Stimulated activated CD8-positive, alpha-beta memory T cell treated with anti-CD3 and anti-CD28 coated beads, Interleukin-12 subunit alpha, Interleukin-12 subunit beta, amount 100 ng/mL, for 1 hour (primary cell): ENCODE measurements around the gene DSE.

ENCODE experiments used
- DNase-seq: peaks from one replicate; pipeline ENCODE4 v3.0.0-alpha.2; 2020; ENCODE audit warnings: low read depth

The DSE gene

DNA sequence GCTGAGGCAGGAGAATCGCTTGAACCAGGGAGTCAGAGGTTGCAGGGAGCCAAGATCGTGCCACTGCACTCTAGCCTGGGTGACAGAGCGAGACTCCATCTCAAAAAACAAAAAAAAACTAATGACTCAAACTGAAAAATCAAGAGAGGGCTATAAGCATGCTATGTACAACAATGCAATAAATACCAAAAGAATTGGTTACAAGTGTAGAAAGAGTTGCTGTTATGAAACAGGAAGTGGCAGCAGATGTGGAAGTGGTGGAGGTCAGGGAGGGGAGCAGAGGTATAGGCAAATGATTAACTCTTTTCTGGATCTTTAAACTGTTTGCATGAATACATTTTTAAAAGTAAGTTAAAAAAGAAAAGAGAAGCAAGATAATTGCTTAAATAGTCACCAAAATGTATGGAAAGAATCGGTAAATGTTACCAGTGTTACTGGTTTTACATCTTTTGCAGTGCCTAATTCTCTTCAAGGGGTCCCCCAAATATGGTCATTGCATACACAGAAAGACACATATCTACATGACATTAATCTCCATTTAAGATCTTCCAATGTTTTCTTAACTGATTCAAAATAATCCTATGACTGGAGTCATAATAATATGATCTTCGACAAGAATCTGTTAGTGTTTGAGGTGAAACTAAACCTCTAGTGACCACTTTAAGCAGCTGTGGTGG, 105.4 kb downstream of the DSE start:
- no peak for DNase-seq

DNA sequence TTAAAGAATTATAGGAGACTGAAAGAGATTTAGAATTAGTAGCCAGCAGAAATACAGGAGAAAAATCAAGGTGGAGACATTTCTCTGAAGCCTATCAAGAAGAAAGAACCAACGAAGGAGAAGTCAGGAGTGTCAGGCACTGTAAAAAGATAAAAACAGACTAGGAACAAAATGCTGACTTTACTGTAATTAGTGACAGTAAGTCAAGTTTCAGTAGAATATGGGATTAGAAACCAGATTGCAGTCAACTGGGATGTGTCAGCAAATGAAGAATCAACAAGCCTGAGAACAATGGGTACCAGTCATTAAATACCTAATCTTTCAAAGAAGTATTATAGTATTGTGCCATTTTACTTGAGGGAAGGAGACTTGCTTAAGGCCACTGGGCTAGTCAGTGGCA, 112.0 kb downstream of the DSE start:
- no peak for DNase-seq

DNA sequence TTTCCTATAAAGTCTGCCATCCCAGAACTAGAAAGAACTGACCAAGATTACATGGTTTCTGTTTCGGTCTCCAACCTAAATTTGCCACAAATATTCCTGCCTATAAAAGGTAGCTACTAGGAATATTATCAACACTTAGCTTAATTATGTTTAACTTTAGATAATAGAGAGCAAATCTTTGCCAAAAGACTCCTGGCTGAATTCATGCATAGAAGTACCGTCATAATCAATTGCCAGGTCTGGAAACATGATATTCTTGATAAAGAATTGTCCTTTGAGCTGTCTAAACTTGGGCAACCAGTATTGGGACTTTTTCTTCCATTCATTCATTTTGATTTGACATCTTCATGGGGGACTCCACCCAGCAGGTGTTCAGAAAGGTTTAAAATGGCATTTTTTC, 112.9 kb downstream of the DSE start:
- no peak for DNase-seq

DNA sequence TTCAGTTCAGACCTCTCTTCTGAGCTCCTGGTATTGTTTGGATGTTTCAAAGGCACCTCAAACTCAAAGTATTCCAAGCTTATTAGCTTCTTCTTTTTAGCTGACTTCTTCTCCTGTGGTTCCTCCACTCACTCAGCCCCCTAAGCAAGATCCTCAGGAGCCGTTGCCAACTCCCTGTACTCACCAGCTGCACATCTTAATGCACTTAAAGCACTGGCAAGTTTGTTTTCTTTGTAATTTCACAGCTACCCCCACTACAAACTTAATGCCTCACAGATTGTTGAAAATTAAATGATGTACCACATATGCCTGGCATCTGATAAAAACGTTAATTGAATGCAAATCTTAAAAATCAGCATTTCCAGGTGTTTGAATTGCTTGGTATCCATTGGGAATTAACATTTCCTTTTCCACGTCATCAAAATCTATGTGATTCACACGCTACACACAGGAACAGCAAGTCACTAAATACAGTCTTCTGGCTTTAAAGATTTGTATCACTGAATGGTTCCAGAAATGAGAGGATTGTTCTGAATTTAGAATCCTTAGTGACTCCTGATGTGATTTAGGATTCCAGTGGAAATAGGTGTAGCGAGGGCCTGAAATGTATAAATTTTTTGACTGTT, 114.9 kb downstream of the DSE start:
- no peak for DNase-seq

GRCh38 chr6:116491610-116492330, 121.0 kb downstream of the DSE start:
- DNase-seq: no peak

DNA sequence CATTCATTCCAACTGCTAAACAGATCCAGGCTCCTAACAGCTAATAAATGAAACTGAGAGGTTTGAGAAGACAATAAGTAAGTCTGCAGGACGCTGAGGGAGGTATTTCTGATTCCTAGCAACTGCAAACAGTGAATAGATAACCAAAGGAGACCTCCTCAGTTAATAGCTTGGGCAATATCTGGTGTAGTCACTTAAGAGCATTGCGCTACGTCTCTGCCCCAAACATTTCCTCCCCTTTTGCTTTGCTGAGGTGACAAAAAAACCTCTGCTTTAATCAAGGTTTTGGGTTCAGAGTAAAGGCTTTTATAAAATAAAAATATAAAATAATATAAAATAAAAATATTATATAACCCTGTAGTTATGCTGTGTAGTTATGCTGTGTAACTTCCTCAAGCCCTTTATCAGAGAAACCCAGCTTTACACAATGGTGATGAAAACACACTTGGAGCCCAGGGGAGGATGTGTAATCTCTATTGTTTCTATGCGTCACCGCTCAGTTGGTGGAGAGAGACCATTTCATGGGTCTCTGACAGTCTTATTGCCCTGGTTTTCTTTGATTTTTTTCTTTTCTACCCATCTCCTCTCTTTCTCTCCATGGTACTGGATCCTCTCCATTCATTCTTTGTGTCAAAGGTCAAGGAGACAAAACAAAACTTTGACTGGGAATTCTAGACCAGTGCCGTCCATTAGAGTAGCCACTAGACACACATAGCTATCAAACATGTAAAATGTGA, 121.8 kb downstream of the DSE start:
- no peak for DNase-seq
